Common myeloid progenitor, CD34-positive (primary cell): ENCODE measurements around the gene SFRP2.

ENCODE experiments used
- CTCF ChIA-PET: fragments of 350-600 bp; sonication (Branson Sonifier 250); formaldehyde crosslinking; loops from one replicate; lab custom pipeline; 2021; ENCODE audit warnings: antibody characterized with exemption; lab: Charles Lee
- POLR2A ChIA-PET: fragments of 350-600 bp; sonication (Branson Sonifier 250); formaldehyde crosslinking; loops from one replicate; lab custom pipeline; 2021; ENCODE audit warnings: antibody characterized with exemption; lab: Charles Lee
- DNase-seq, 3 donors: peaks; one replicate each; pipeline versions ENCODE4 v3.0.0 to v3.0.0-alpha.2; 2013
- H3K27ac ChIP-seq, 2 experiments: 1 replicate in 1 of 2; 2 replicates in 1 of 2; pipeline ENCODE4 v1.7.0; 2013; ENCODE audit warnings: inconsistent platforms in 2 of 2, low read length in 2 of 2, mild to moderate bottlenecking in 2 of 2, low read depth in 1 of 2, moderate library complexity in 1 of 2; ENCODE audit not compliant: severe bottlenecking in 2 of 2, insufficient read depth in 1 of 2, poor library complexity in 1 of 2
- H3K27me3 ChIP-seq, 5 experiments: replicated peaks in 2 of 5; 1 replicate in 3 of 5; 2 replicates in 2 of 5; pipeline versions ENCODE4 v1.6.1 to v1.7.0; 2013; ENCODE audit warnings: low read length in 4 of 5, mild to moderate bottlenecking in 2 of 5, moderate library complexity in 2 of 5, inconsistent platforms in 1 of 5; ENCODE audit not compliant: insufficient read depth in 5 of 5, control insufficient read depth in 4 of 5
- H3K36me3 ChIP-seq, 4 experiments: 1 replicate in 2 of 4; 2 replicates in 2 of 4; pipeline versions ENCODE4 v1.6.1 to v1.7.0; 2013; ENCODE audit warnings: low read length in 3 of 4, control low read depth in 1 of 4, mild to moderate bottlenecking in 1 of 4; ENCODE audit not compliant: control insufficient read depth in 4 of 4, insufficient read depth in 4 of 4
- H3K4me1 ChIP-seq, 4 experiments: 1 replicate in 3 of 4; 2 replicates in 1 of 4; pipeline versions ENCODE4 v1.6.1 to v1.7.1; 2013; ENCODE audit warnings: low read length in 3 of 4, mild to moderate bottlenecking in 3 of 4, control low read depth in 1 of 4, inconsistent platforms in 1 of 4, moderate library complexity in 1 of 4; ENCODE audit not compliant: control insufficient read depth in 4 of 4, insufficient read depth in 4 of 4; ENCODE audit errors: control extremely low read depth in 1 of 4
- H3K4me3 ChIP-seq, 7 experiments: 1 replicate in 4 of 7; 2 replicates in 3 of 7; pipeline versions ENCODE4 v1.5.1 to v1.7.0; 2013; ENCODE audit warnings: mild to moderate bottlenecking in 7 of 7, low read length in 6 of 7, moderate library complexity in 6 of 7, inconsistent platforms in 2 of 7, low read depth in 2 of 7, control low read depth in 1 of 7; ENCODE audit not compliant: insufficient read depth in 4 of 7, control insufficient read depth in 1 of 7; ENCODE audit errors: extremely low read depth in 1 of 7
- H3K9me3 ChIP-seq, 5 experiments: 1 replicate in 4 of 5; 2 replicates in 1 of 5; pipeline versions ENCODE4 v1.6.1 to v1.7.1; 2013; ENCODE audit warnings: low read length in 4 of 5, mild to moderate bottlenecking in 2 of 5, inconsistent platforms in 1 of 5, low read depth in 1 of 5, moderate library complexity in 1 of 5; ENCODE audit not compliant: control insufficient read depth in 4 of 5, insufficient read depth in 2 of 5; ENCODE audit errors: control extremely low read depth in 1 of 5
- WGBS: methylation state at CpG from one replicate; pipeline ENCODE4 v1.1.5; 2013; ENCODE audit not compliant: insufficient coverage; 5-methylcytosine and 5-hydroxymethylcytosine counted together

Gene SFRP2

GRCh38 chr4:153733751-153734448 lies 55.0 kb downstream of the SFRP2 start:
- Histone ChIP-seq H3K27ac (no peak overlapping the region), H3K4me1 (peaks cover 0 to under 1% (median 0%) of the 10 kb centered on the region in 4 experiments), H3K9me3 (peaks cover 0 to 2% (median 0%) of the 10 kb centered on the region in 5 experiments), H3K4me3 (no peak overlapping the region), H3K27me3 (no peaks in the 10 kb centered on the region), H3K36me3 (no peaks in the 10 kb centered on the region)
- DNase-seq = no peak
- POLR2A ChIA-PET = no interaction called here
- WGBS = 100% methylated on average over 2 of the region's 4 CpGs
- CTCF ChIA-PET = interaction anchor here (1.1 to 1.5 kb wide), 3 partner anchors 9 to 15 kb away, joined by 3 to 4 read pairs (median 4); no protein-coding TSS in a partner anchor

- Histone ChIP-seq H3K4me3 (no peak overlapping the region), H3K27me3 (no peaks in the 10 kb centered on the region), H3K9me3 (no peaks in the 10 kb centered on the region), H3K4me1 (peaks cover 0 to 5% (median 1%) of the 10 kb centered on the region in 4 experiments), H3K36me3 (no peaks in the 10 kb centered on the region), H3K27ac (no peak overlapping the region)
- peak in 2 of 3 donors; percentile 19 to 45 for DNase-seq
- WGBS = 79% methylated on average over 3 of the region's 3 CpGs
- ChIA-PET POLR2A (no interaction called here), CTCF (no interaction called here)
Measured at GRCh38 chr4:153731239-153731638, 57.6 kb downstream of the SFRP2 start.
